ENCODE results near the gene POT1. TPM values are rescaled to one million over a fixed set of nuclear protein-coding genes. Genes with fewer than 3 reads are reported as not detected.

Gene POT1
- total and polyA plus RNA-seq, 2 of the 8 experiments (the other 6 are each of a cell fraction or from before 2014, with no cell fraction given), result 13.1 to 22.8 TPM

GRCh38 chr7:124779620-124780019 lies 150.0 kb downstream of the POT1 start (continued):
- TF ChIP-seq TAF1 (IDR thresholded peaks at IDR 0.05; ENCODE audit: low read depth, low read length), result no peak
- no peak for TF ChIP-seq EZH2 (IDR thresholded peaks at IDR 0.05; ENCODE audit: low read depth, low read length, severe bottlenecking)
- no peak for TF ChIP-seq GTF2F1 (IDR thresholded peaks at IDR 0.05; ENCODE audit: borderline replicate concordance, low read depth, low read length)
- TF ChIP-seq TEAD4 (IDR thresholded peaks at IDR 0.05; ENCODE audit: low read depth, low read length), result no peak
- no peak for TF ChIP-seq POLR2AphosphoS5 (IDR thresholded peaks at IDR 0.05; ENCODE audit: low read depth, low read length)
